Fibroblast of lung (primary cell): Measurements from ENCODE around the gene CDC42EP2.

Experiments
- EZH2 ChIP-seq: IDR thresholded peaks from 2 replicates; pipeline ENCODE4 v1.5.1; 2012; ENCODE audit warnings: low read length, control low read depth, mild to moderate bottlenecking; ENCODE audit errors: missing control alignments
- TF ChIP-seq, protein P1 (sequence below), 2 donors: IDR thresholded peaks in 1 of 2; conservative IDR thresholded peaks in 1 of 2; 1 replicate in 1 of 2; 2 replicates in 1 of 2; pipeline ENCODE4 v1.5.1; 2011 to 2012; ENCODE audit warnings: low read length in 2 of 2, control low read depth in 1 of 2, inconsistent platforms in 1 of 2, low read depth in 1 of 2, mild to moderate bottlenecking in 1 of 2

DNA sequence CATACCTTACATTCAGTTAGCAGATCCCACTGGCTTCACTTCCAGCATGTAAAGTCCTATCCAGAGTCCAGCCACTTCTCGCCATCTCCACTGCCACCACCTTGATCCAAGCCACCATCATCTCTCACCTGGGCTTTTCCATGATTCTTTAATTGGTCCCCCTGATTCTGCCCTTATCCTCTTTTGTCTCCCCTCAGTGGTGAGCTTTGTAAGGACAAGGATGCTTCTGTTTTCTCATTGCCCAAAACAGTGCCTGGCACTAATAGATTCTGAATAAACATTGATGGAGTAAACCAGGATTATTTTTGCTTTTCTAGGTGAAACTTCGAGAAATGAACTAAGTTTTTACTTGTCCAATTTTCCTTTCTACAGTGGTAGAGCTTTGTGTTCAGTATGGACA lies 48.5 kb upstream of the CDC42EP2 start:
- TF ChIP-seq, protein P1, sequence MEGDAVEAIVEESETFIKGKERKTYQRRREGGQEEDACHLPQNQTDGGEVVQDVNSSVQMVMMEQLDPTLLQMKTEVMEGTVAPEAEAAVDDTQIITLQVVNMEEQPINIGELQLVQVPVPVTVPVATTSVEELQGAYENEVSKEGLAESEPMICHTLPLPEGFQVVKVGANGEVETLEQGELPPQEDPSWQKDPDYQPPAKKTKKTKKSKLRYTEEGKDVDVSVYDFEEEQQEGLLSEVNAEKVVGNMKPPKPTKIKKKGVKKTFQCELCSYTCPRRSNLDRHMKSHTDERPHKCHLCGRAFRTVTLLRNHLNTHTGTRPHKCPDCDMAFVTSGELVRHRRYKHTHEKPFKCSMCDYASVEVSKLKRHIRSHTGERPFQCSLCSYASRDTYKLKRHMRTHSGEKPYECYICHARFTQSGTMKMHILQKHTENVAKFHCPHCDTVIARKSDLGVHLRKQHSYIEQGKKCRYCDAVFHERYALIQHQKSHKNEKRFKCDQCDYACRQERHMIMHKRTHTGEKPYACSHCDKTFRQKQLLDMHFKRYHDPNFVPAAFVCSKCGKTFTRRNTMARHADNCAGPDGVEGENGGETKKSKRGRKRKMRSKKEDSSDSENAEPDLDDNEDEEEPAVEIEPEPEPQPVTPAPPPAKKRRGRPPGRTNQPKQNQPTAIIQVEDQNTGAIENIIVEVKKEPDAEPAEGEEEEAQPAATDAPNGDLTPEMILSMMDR (conservative IDR thresholded peaks at IDR 0.05 in 1 of 2, IDR thresholded peaks at IDR 0.05 in 1 of 2; ENCODE audit: low read depth in 1 of 2, low read length in 2 of 2), result peak in 1 of 2 donors; percentile 72
- no peak for TF ChIP-seq EZH2
